Astrocyte of the spinal cord (primary cell): ENCODE data around the gene COL13A1.

ENCODE experiments used
- DNase-seq: peaks from one replicate; pipeline ENCODE4 v3.0.0; 2011; ENCODE audit warnings: low read depth, low spot score
- H3K4me3 ChIP-seq: 2 replicates; pipeline ENCODE4 v1.5.1; 2011; ENCODE audit warnings: low read depth, mild to moderate bottlenecking, low read length, moderate library complexity
- CTCF ChIP-seq: IDR thresholded peaks from 2 replicates; pipeline ENCODE4 v1.5.1; 2012; ENCODE audit warnings: low read depth, mild to moderate bottlenecking, low read length, inconsistent platforms
- in situ Hi-C: cut with HindIII; loops from 2 replicates; pipeline ENCODE4 v1.10.0; 2017; ENCODE audit warnings: low sequenced_read_pairs

The COL13A1 gene

GRCh38 chr10:69819716-69820506 is 18.2 kb downstream of the COL13A1 start:
- in situ Hi-C loops: no loop called here
- no peak for TF ChIP-seq CTCF
- no peak overlapping the region for H3K4me3 ChIP-seq
- DNase-seq: no peak

- TF ChIP-seq CTCF: no peak
- H3K4me3 ChIP-seq: no peak overlapping the region
- no peak for DNase-seq
- in situ Hi-C loops: no loop called here
These were observed 19.1 kb downstream of the COL13A1 start for GRCh38 chr10:69820817-69821216.

- no peak overlapping the region for H3K4me3 ChIP-seq
- no peak for DNase-seq
- in situ Hi-C loops: no loop called here
- TF ChIP-seq CTCF: no peak
These were observed 23.9 kb downstream of the COL13A1 start for GRCh38 chr10:69825604-69826003.

GRCh38 chr10:69826094-69826493 is 24.4 kb downstream of the COL13A1 start:
- no peak for DNase-seq
- no peak overlapping the region for H3K4me3 ChIP-seq
- no peak for TF ChIP-seq CTCF
- in situ Hi-C loops: no loop called here

- no peak for DNase-seq
- no peak overlapping the region for H3K4me3 ChIP-seq
- peak; percentile 20 for TF ChIP-seq CTCF
- in situ Hi-C loops: no loop called here
These were observed 25.3 kb downstream of the COL13A1 start for GRCh38 chr10:69826789-69827554.

GRCh38 chr10:69828144-69828870 is 26.6 kb downstream of the COL13A1 start:
- in situ Hi-C loops: no loop called here
- no peak for TF ChIP-seq CTCF
- H3K4me3 ChIP-seq: no peak overlapping the region
- no peak for DNase-seq
